OCI-M1 (cell line): ENCODE data around the gene SLX9.

Experiments used
- DNase-seq: peaks from one replicate; lab custom pipeline; 2025; lab: John Stamatoyannopoulos, UW

SLX9 gene

GRCh38 chr21:45003331-45004058, 63.7 kb downstream of the SLX9 start:
- DNase-seq = no peak

DNA sequence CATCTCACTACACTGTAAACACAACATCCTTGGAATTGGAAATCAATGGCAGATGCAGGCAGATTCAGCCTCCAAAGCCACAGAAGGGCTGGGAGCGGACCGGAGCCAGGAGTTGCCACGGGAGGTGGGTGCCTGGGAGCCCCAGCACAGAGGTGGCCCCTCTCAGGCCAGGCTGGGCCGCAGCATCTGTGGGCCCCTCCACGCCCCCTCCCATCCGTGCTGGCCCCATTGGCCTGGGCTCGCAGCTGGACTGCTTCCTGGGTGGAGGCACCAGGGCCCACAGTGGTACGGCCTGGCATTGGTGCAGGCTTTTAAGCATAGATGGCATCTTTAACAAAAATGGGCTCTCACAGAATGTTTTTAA, 64.2 kb downstream of the SLX9 start:
- no peak for DNase-seq

GRCh38 chr21:45004481-45005247, 64.8 kb downstream of the SLX9 start:
- no peak for DNase-seq

DNA sequence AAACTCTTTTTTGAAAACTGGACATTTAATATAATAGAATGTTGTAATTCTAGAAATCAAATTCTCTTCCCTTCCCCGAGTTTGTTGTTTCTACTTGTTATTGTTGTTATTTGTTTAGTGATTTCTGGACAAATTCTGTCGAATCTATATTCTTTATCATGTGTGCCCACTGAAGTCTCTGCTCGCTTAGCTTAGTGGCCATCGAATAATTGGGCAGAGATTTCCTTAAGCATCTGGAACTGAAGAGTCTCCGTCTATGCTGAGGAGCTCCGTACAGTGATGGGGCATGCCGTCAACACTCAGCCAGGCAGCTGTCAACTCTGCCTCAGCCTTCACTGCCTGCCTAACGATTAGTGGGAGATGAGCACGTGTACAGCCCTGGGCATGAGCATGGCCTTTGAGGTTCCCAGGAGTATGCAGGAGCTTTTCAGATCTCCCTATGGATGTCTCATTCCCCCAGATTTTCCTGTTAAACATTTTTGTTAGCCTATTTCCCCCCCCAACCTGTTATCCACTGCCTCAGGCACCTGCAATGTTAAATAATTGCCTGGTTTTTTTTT, 66.8 kb downstream of the SLX9 start:
- DNase-seq = no peak

- no peak for DNase-seq
Observed at GRCh38 chr21:45009616-45010015, 69.8 kb downstream of the SLX9 start.

GRCh38 chr21:45010096-45010495, 70.3 kb downstream of the SLX9 start:
- DNase-seq = no peak

- DNase-seq = no peak
Observed at GRCh38 chr21:45010860-45011259, 71.0 kb downstream of the SLX9 start.

DNA sequence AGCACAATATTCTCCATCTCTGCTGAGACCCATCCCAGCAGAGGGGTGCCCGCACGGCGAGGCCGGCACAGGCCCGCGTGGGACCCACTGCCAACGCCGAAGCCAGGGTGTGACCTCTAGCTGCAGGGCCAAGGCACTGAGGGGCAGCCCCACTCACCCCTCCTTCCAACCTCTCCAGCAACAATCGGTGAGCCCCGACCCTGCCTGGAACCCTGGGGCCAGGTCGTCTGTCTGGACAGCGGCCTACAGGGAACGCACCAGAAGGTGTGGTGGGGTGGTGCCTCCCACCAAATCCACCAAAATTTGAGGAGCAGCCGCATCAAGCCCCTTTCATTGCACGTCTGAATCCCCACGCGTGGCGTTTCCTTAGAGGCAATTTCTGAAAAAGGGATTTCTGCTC, 71.6 kb downstream of the SLX9 start:
- DNase-seq = no peak

- no peak for DNase-seq
Observed at GRCh38 chr21:45011911-45012661, 72.3 kb downstream of the SLX9 start.

- DNase-seq = no peak
Observed at GRCh38 chr21:45012662-45013259, 72.9 kb downstream of the SLX9 start.

- no peak for DNase-seq
Observed at GRCh38 chr21:45013260-45013841, 73.5 kb downstream of the SLX9 start.

- no peak for DNase-seq
Observed at GRCh38 chr21:45014747-45015468, 75.1 kb downstream of the SLX9 start.

DNA sequence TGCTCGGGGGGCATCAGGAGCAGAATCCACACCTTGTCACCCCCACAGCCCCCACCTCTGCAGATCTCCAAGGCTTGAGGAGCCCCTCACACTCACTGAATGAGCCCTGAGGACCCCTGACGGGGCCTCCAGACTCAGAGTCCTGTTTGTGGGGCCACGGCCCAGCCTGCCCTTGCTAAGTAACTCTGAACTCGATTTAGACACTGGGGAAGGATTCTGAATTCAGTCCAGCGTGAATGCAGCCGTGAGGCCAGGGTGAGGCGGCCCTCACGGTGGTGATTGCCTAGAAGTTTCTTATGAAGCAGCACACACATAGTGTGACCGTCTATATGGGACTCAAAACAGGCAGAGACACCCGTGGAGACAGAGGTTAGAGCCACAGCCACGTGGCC, 75.6 kb downstream of the SLX9 start:
- DNase-seq = no peak

- no peak for DNase-seq
Observed at GRCh38 chr21:45016031-45016405, 76.2 kb downstream of the SLX9 start.

GRCh38 chr21:45016406-45017038, 76.7 kb downstream of the SLX9 start:
- no peak for DNase-seq

DNA sequence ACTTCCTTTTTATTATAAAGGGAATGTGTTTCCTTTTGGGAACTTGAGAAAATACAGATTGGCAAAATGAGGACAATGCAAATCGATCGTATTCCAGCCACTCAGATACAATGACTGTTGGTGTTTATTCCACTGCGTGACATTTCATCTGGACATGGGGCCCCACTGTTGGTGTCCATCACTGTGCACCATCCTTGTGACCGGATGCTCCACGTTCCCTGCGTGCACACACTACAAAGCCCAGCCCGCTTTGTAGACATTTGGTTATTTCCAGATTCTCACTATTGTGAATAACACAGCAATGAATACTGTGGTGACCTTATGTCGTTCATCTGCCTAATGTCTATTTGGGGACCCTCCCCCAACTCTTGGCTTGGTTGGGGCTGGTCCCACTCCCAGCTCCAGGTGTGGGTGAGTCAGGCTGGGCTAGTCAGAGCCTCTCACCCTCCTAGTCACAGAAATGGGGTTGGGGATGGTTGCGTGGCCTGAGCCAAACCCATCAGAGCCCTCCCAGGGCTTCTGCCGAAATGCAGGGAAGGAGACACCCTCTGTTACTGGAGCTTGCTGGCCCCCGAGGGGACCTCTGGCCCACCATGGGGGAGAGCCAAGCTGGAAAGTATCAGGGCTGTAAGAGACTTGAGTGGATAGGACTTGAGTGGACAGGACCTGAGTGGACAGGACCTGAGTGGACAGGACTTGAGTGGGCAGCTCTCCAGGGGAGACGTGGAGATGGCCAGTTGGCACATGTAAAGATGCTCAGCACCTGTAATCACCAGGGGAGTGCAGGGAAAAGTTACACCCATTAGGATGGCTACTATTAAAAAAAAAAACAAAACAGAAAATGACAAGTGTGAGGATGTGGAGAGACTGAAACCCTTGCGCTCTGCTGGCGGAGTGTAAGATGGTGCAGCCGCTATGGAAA, 77.5 kb downstream of the SLX9 start:
- no peak for DNase-seq

DNA sequence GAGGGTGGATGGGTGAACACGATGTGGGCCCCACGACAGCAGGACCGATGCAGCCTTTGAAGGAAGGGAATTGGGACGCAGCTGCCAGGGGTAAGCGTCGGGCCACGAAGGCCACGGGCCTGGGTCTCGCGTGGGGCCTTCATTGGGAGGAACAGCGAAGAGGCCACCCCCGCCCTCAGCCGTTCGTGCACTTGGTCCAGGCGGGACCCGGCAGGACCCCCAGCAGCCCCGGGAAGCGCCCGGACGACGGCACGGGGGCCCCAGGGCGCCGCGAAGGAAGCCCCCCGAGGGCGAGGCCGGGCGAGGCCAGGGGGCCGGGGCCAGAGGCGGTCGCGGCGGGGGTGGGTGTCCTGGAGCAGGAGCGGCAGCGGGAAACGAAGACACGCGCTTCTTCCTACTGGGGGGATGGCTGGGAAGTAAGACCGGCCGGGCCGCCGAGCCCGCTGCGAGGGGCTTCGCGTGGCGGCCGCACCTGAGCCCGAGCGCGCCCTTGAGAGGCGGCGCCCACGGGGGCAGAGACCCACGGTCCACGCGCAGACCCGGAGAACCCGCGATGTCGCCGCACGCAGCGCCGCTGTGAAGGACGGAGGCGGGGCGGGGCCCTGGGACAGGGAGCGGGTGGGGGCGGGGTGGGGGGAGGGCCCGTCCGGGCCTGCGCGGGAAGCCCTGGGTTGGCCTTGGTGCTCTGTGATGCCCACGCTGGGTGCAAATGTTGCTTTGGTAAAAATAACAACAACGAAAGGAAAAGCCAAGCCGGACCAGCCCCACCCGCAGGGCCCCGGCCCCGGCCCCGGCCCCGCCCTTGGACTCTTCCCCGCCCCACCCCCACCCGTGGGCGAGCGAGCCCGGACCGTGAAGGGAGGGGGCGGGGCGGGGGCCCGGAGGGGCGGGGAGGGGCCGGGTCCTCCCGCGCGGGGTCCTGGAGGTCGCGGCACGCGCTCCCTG, 78.6 kb downstream of the SLX9 start:
- no peak for DNase-seq

DNA sequence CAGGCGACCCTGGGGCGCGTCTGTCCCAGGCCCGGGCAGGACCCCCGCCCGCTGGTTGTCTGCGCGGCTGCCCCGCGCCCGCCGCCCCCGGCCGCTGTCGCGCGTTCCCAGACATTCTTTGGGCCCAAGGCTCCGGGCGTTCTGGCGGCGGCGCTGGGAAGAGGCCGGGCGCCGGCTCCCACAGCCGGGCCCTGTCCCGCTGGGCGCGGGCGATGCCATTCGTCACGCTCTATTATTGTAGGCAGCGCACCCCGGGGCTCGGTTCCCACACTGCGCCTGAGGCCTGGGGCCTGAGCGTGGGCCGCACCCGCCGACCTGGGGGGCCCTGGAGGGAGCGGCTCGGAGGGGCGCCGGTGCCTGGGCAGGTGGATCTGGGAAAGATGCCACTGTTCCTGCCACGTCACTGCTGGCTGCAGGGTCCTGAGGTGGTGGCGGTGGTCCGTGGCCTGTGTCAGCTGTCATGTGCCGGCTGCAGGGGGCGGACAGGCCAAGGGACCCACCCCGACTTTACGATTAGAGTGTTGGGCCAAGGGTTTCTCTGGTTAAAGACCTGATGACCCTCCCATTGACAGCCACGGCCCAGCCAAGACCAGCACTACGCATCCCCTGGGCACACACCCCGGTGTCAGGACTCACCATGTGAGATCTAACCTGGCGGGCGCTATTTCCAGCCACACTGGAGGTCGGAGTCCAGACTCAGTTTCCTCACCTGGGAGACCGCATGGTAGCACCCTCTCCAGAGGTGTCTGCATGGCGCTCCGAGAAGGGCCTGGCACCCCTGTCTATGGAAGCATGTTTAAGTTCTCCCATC, 79.5 kb downstream of the SLX9 start:
- no peak for DNase-seq
